AG04450 (cell line): ENCODE measurements around the gene HRK. TPM values are rescaled to one million over a fixed set of nuclear protein-coding genes. Genes with fewer than 3 reads are reported as not detected.

Experiments used
- CTCF ChIA-PET: fragments of 300-600, 350-600 bp; formaldehyde crosslinking; extraction: SDS; loops from one replicate; lab custom pipeline; 2022; ENCODE audit warnings: antibody characterized with exemption, inconsistent platforms; lab: Charles Lee
- POLR2A ChIA-PET: fragments of 350-600 bp; formaldehyde crosslinking; extraction: SDS; loops from one replicate; lab custom pipeline; 2021; ENCODE audit warnings: antibody characterized with exemption, inconsistent platforms; lab: Yijun Ruan, JAX
- DNase-seq: peaks from one replicate; pipeline ENCODE4 v3.0.0-alpha.2; 2011; ENCODE audit warnings: low read depth, low spot score
- H3K27ac ChIP-seq: one replicate; pipeline ENCODE4 v1.5.1; 2012; ENCODE audit warnings: low read depth, low read length, control low read depth
- H3K27me3 ChIP-seq: one replicate; pipeline ENCODE4 v1.6.0; 2012; ENCODE audit warnings: low read length; ENCODE audit not compliant: control insufficient read depth, insufficient read depth
- H3K4me3 ChIP-seq: 2 replicates; pipeline ENCODE4 v1.5.1; 2011; ENCODE audit warnings: mild to moderate bottlenecking, low read depth, low read length, control low read depth
- H3K9me3 ChIP-seq: 2 replicates; pipeline ENCODE4 v1.5.1; 2012; ENCODE audit warnings: low read length; ENCODE audit not compliant: control insufficient read depth, insufficient read depth
- polyA plus RNA-seq: library from polyadenylated mRNA; depleted of rRNA; stranded (reverse); fragments of >200 nt; gene quantifications from 2 replicates; pipeline ENCODE4 v1.2.3, GENCODE V29; 2011
- TF ChIP-seq, protein P1 (sequence below): IDR thresholded peaks from 2 replicates; pipeline ENCODE4 v1.5.1; 2011; ENCODE audit warnings: low read depth, low read length, control low read depth, inconsistent platforms

Gene HRK
- polyA plus RNA-seq, 1 experiment: not detected

DNA sequence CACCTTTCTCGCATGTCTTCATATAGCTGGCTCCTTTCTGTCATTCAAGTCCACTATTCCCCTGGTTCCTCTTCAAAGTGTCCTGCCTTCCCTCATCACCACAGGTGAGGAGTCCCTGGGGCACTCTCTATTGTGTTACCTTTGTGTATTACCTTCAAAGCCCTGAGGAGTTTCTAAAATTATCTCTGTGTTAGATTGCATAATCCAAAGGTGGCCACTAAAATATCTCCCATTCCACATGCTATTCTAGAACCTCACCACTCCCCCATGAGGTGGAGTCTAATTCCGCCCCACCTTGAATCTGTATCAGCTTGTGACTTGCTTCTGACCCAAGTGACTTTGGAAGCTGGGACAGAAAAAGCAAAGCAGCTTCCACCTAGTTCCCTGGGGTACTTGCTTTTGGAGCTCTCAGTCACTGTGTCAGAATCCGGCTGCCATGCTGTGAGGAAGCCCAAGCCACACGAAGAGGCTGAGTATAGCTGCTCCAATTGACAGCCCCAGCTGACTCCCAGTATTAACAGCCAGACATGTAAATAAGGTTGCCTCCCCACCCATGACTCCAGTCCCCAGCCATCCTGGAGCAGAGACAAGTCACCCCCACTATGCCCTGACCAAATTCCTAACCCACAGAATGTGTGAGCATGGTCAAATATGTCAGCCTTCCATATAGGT lies 6.8 kb downstream of the HRK start:
- Histone ChIP-seq H3K9me3 (peaks cover 7% of the 10 kb centered on the region), H3K27me3 (peaks cover 48% of the 10 kb centered on the region), H3K4me3 (no peak overlapping the region), H3K27ac (no peak overlapping the region)
- CTCF ChIA-PET: no interaction called here
- TF ChIP-seq, protein P1, sequence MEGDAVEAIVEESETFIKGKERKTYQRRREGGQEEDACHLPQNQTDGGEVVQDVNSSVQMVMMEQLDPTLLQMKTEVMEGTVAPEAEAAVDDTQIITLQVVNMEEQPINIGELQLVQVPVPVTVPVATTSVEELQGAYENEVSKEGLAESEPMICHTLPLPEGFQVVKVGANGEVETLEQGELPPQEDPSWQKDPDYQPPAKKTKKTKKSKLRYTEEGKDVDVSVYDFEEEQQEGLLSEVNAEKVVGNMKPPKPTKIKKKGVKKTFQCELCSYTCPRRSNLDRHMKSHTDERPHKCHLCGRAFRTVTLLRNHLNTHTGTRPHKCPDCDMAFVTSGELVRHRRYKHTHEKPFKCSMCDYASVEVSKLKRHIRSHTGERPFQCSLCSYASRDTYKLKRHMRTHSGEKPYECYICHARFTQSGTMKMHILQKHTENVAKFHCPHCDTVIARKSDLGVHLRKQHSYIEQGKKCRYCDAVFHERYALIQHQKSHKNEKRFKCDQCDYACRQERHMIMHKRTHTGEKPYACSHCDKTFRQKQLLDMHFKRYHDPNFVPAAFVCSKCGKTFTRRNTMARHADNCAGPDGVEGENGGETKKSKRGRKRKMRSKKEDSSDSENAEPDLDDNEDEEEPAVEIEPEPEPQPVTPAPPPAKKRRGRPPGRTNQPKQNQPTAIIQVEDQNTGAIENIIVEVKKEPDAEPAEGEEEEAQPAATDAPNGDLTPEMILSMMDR: no peak
- POLR2A ChIA-PET: no interaction called here
- no peak for DNase-seq

DNA sequence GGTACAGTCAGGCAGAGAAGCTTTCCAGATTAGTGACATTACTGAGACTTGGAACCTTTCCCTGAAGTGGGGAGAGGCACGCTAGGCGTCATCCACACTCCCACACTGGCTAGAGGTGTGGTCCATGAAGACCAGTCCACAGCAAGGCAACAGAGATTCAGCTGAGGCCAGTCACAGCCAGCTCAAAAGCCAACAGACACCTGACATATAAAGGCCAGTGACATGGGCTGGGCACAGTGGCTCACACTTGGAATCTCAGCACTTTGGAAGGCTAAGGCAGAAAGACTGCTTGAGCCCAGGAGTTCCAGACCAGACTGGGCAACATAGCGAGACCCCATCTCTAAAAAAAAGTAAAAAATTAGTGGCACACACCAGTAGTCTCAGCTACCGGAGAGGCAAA lies 10.9 kb downstream of the HRK start:
- TF ChIP-seq, protein P1: no peak
- Histone ChIP-seq H3K4me3 (no peak overlapping the region), H3K9me3 (peaks cover 7% of the 10 kb centered on the region), H3K27ac (no peak overlapping the region), H3K27me3 (peaks cover 15% of the 10 kb centered on the region)
- no peak for DNase-seq
- CTCF ChIA-PET: interaction anchor here (1.0 kb wide), 1 partner anchor 12 kb away, joined by 3 read pairs; no protein-coding TSS in a partner anchor
- POLR2A ChIA-PET: no interaction called here

DNA sequence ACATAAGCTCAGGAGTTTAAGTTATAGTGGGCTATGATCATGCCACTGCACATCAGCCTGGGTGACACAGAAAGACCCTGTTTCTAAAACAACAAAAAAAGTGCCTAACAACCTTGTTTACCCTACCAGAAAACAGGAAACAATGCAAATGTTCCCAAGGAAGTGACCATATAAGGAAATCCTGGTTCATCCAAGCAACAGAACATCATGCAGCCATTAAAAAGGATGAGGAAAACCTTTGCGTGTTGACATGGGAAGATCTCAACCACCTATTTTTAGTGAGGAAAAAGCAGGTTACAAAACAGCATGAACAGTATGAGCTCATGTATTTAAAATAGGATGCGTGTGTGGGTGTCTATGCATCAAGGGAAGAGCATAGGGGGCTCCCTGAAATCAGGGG lies 13.7 kb downstream of the HRK start:
- Histone ChIP-seq H3K27me3 (no peaks in the 10 kb centered on the region), H3K27ac (no peak overlapping the region), H3K9me3 (no peaks in the 10 kb centered on the region), H3K4me3 (no peak overlapping the region)
- TF ChIP-seq, protein P1: no peak
- DNase-seq: no peak
- POLR2A ChIA-PET: no interaction called here
- CTCF ChIA-PET: no interaction called here

DNA sequence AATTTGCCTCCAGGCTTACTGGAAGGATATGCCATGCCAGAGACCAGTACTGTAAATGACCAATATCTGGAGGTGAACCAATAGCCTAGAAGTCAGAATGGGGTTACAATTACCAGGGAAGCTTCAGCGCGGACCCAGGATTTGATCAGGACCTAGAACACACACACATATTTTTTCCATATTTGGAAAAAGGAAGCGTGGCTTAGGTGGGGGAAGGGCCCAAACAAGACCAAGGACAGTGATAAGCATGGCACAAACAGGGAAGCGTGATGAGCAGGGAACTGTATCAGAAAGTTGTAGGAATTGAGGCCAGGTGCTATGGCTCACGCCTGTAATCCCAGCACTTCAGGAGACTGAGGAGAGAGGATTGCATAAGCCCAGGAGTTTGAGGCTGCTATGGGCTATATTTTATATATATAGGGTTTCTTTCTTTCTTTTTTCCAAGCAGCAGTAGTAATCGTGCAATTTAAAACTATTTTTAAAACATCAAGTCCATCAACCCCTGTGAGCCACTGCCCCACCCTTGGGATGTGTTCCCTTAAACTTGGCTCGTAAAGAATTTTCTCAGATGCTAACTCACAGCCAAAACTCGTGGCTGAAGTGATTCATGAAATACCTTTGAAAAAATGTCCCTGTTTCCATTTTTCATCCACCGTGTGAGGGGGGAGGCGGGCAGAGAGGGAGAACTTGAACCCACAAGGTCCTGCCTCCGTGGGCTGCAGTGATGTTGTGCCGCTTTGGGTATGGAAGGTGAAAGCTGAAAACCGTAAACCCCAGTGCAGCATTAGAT lies 16.7 kb downstream of the HRK start:
- TF ChIP-seq, protein P1: no peak
- POLR2A ChIA-PET: no interaction called here
- DNase-seq: peak; percentile 42
- no peaks in the 10 kb centered on the region for H3K9me3 ChIP-seq
- no peak overlapping the region for H3K4me3 ChIP-seq
- peak overlapping the region; percentile 48 for H3K27ac ChIP-seq
- CTCF ChIA-PET: no interaction called here
- H3K27me3 ChIP-seq: peaks cover under 1% of the 10 kb centered on the region

DNA sequence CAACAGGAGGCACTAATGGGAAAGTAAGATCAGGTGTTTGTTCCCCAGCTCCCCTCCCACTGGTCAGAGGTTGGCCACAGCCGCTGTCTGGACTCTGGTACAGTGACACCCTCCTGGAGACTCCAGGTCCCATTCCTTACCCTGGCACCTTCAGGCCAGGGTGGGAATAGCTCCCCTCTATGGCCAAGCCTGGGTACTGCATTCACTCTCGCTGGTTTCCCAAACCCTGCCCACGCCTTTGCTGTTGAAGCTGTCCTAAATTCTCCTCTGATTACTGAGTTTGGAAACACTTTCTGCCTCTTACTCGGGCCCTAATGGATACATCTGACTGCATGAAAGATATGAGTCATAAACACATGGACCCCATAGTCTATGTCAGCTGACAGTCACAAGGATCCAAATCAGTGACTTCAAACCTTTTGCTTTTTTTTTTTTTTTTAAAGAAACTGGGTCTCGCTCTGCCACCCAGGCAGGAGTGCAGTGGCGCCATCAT lies 17.9 kb downstream of the HRK start:
- no peak overlapping the region for H3K4me3 ChIP-seq
- H3K27ac ChIP-seq: peak overlapping the region; percentile 21
- TF ChIP-seq, protein P1: peak; percentile 67
- DNase-seq: peak; percentile 27
- ChIA-PET POLR2A (no interaction called here), CTCF (interaction anchor here (0.5 to 1.2 kb wide), 6 partner anchors 10 to 147 kb away, joined by 3 to 6 read pairs (median 3); no protein-coding TSS in a partner anchor)
- H3K9me3 ChIP-seq: no peaks in the 10 kb centered on the region
- H3K27me3 ChIP-seq: peaks cover 3% of the 10 kb centered on the region
